ENCODE results near the gene INTS6L. TPM values are rescaled to one million over a fixed set of nuclear protein-coding genes. Genes with fewer than 3 reads are reported as not detected.

Gene INTS6L
- total RNA-seq, 6 donors from 2014 or later = 3.6 to 21.0 (median 5.7) TPM

DNA sequence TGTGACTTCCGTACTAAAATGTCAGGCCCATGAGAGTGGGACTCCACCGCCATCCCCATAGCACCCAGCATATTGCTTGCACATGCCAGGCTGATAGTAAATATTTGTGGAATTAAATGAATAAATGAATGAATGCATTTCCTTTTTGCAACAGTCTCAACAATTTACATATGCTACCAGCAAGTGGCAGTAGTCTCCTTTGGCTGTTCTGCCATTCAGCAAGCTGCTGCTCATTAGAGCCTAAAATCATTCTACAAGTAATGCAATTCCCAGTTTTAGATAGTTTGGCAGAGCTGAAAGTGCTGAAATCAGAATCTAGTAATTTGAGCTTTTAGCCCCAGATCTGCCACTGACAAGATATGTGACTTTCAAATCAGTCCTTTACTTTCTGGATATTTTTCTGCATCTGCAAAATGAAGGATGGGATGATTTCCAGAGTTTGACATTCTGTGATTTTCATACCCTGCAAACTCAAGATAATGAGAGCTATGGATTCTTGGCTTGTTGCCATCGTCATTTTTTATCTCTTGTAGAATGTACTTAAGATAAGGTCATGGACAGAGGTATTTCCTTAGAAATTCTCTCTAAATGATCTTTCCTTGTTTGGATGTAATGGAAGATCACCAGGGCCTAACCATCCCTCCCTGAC lies 35.7 kb upstream of the INTS6L start:
- H3K4me3 ChIP-seq = no peak overlapping the region
- no peaks in the 10 kb centered on the region for H3K36me3 ChIP-seq
- no peak overlapping the region for H3K27ac ChIP-seq
- H3K9me3 ChIP-seq = no peaks in the 10 kb centered on the region
- 4 to 32% methylated on average over 3 of the region's 3 CpGs for WGBS, 2 donors
- no peak for TF ChIP-seq POLR2A (IDR thresholded peaks at IDR 0.05)
- no peak for TF ChIP-seq POLR2AphosphoS5 (IDR thresholded peaks at IDR 0.05)
- TF ChIP-seq, protein P1, sequence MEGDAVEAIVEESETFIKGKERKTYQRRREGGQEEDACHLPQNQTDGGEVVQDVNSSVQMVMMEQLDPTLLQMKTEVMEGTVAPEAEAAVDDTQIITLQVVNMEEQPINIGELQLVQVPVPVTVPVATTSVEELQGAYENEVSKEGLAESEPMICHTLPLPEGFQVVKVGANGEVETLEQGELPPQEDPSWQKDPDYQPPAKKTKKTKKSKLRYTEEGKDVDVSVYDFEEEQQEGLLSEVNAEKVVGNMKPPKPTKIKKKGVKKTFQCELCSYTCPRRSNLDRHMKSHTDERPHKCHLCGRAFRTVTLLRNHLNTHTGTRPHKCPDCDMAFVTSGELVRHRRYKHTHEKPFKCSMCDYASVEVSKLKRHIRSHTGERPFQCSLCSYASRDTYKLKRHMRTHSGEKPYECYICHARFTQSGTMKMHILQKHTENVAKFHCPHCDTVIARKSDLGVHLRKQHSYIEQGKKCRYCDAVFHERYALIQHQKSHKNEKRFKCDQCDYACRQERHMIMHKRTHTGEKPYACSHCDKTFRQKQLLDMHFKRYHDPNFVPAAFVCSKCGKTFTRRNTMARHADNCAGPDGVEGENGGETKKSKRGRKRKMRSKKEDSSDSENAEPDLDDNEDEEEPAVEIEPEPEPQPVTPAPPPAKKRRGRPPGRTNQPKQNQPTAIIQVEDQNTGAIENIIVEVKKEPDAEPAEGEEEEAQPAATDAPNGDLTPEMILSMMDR (IDR thresholded peaks at IDR 0.05) = peak in 3 of 6 experiments; percentile 35 to 55 (median 49)
- TF ChIP-seq EP300 (IDR thresholded peaks at IDR 0.05) = no peak
- DNase-seq (no peak), ATAC-seq (ENCODE audit: low FRiP score in 2 of 2) (peak in 1 of 2 donors; percentile 54)
- no peaks in the 10 kb centered on the region for H3K27me3 ChIP-seq
- no peaks in the 10 kb centered on the region for H3K4me1 ChIP-seq

DNA sequence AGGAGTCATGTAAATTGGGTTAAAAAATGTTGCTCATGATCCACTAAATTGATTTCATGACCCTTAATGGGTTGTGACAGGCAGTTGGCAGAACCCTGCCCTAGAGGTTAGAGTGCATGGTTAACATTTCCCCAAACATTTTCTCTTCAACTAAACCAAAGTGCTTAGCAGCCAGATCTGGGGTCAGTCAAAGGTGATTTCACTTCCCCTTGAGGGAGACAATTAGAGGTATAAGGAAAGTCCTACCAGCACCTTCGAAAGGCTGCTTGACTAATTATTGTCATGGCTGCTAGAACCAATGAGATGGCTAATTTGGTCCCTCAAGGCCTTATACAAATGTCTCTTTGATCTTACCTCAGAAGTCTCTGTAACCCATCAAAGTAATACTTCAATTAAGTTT lies 30.9 kb upstream of the INTS6L start:
- no peak overlapping the region for H3K27ac ChIP-seq
- WGBS, 2 donors = 71 to 75% methylated on average over 1 of the region's 1 CpG
- TF ChIP-seq POLR2AphosphoS5 (IDR thresholded peaks at IDR 0.05) (no peak), POLR2A (IDR thresholded peaks at IDR 0.05) (no peak), EP300 (IDR thresholded peaks at IDR 0.05) (no peak)
- TF ChIP-seq, protein P1 (IDR thresholded peaks at IDR 0.05) = no peak
- no peak overlapping the region for H3K4me3 ChIP-seq
- no peaks in the 10 kb centered on the region for H3K9me3 ChIP-seq
- H3K27me3 ChIP-seq = no peaks in the 10 kb centered on the region
- ATAC-seq (ENCODE audit: low FRiP score in 2 of 2) (no peak), DNase-seq (no peak)
- H3K4me1 ChIP-seq = no peaks in the 10 kb centered on the region
- H3K36me3 ChIP-seq = no peaks in the 10 kb centered on the region

DNA sequence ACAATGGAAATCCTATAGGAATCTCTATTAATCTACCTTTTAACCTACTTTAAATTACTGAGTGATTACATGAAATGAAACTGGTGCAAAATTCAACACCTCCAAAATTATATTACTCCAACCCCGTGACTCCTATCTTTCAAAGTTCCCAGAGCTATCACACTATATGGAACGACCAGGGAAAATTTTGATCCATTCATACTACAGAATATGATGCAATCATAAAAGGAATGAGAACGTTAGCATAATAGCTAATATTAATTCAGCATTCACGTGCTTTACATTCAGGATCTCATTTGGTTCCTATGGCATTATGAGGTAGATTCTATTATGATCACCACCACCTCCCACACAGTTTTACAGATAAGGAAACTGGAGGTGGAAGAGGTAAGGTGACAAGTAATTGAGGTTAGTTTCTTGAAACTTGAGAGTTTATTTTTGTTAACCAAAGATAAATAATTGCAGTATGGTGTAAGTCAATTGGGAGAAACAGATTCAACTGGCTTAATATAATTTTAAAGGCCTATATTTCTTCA lies 29.4 kb upstream of the INTS6L start:
- TF ChIP-seq POLR2A (IDR thresholded peaks at IDR 0.05) (no peak), EP300 (IDR thresholded peaks at IDR 0.05) (no peak), POLR2AphosphoS5 (IDR thresholded peaks at IDR 0.05) (no peak)
- TF ChIP-seq, protein P1 (IDR thresholded peaks at IDR 0.05) = no peak
- Histone ChIP-seq H3K9me3 (no peaks in the 10 kb centered on the region), H3K27me3 (no peaks in the 10 kb centered on the region), H3K4me3 (no peak overlapping the region), H3K27ac (no peak overlapping the region), H3K4me1 (no peaks in the 10 kb centered on the region), H3K36me3 (no peaks in the 10 kb centered on the region)
- ATAC-seq (ENCODE audit: low FRiP score in 2 of 2) (no peak), DNase-seq (no peak)
- WGBS, 2 donors = 62 to 84% methylated on average over 4 of the region's 4 CpGs

DNA sequence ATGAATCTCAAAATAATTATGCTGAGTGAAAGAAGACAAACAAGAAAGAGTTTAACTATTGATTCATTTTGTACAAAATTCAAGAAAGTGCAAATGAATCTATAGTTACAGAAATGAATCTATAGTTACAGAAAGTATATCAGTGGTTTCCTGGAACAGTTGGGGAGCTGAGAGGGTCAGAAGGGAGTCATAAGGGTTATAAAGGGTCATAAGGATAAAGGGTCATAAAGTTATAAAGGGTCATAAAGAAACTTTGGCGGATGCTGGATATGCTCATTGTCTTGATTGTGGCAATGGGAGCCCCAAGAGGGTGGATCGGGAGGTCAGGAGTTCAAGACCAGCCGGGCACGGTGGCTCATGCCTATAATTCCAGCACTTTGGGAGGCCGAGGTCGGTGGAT lies 26.0 kb upstream of the INTS6L start:
- no peak for TF ChIP-seq EP300 (IDR thresholded peaks at IDR 0.05)
- TF ChIP-seq, protein P1 (IDR thresholded peaks at IDR 0.05) = no peak
- TF ChIP-seq POLR2AphosphoS5 (IDR thresholded peaks at IDR 0.05) = no peak
- no peak for TF ChIP-seq POLR2A (IDR thresholded peaks at IDR 0.05)
- Histone ChIP-seq H3K9me3 (no peaks in the 10 kb centered on the region), H3K27me3 (no peaks in the 10 kb centered on the region), H3K36me3 (no peaks in the 10 kb centered on the region), H3K27ac (no peak overlapping the region), H3K4me1 (no peaks in the 10 kb centered on the region), H3K4me3 (no peak overlapping the region)
- DNase-seq (no peak), ATAC-seq (ENCODE audit: low FRiP score in 2 of 2) (no peak)
- 75 to 92% methylated on average over 6 of the region's 6 CpGs for WGBS, 2 donors

DNA sequence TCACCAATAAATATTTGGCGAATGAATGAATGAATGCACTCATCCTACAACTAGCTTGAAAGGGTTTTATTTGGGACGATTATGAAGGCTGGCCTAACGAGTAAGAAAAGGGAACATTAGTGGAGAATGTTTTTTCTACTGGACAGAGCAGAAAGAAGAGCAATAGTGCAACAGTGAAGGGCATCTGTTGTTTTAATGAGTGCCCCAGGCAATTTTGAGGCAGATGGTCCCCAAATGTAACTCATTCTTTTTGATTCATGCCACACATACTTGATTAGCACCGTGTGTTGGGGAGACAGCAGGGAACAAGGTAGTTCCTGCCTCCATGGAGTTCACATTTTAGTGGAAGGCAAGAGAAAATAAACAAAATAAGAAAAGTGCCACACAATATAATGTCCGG lies 22.7 kb upstream of the INTS6L start:
- TF ChIP-seq, protein P1 (IDR thresholded peaks at IDR 0.05) = no peak
- TF ChIP-seq EP300 (IDR thresholded peaks at IDR 0.05) = no peak
- TF ChIP-seq POLR2AphosphoS5 (IDR thresholded peaks at IDR 0.05) = no peak
- no peak for TF ChIP-seq POLR2A (IDR thresholded peaks at IDR 0.05)
- no peak overlapping the region for H3K27ac ChIP-seq
- DNase-seq = no peak
- H3K9me3 ChIP-seq = no peaks in the 10 kb centered on the region
- no peaks in the 10 kb centered on the region for H3K36me3 ChIP-seq
- H3K4me1 ChIP-seq = no peaks in the 10 kb centered on the region
- no peak overlapping the region for H3K4me3 ChIP-seq
- 66 to 94% methylated on average over 5 of the region's 5 CpGs for WGBS, 2 donors
- ATAC-seq (ENCODE audit: low FRiP score in 2 of 2) = no peak
- no peaks in the 10 kb centered on the region for H3K27me3 ChIP-seq
